ENCODE data around the gene ETV6.

Gene ETV6

DNA sequence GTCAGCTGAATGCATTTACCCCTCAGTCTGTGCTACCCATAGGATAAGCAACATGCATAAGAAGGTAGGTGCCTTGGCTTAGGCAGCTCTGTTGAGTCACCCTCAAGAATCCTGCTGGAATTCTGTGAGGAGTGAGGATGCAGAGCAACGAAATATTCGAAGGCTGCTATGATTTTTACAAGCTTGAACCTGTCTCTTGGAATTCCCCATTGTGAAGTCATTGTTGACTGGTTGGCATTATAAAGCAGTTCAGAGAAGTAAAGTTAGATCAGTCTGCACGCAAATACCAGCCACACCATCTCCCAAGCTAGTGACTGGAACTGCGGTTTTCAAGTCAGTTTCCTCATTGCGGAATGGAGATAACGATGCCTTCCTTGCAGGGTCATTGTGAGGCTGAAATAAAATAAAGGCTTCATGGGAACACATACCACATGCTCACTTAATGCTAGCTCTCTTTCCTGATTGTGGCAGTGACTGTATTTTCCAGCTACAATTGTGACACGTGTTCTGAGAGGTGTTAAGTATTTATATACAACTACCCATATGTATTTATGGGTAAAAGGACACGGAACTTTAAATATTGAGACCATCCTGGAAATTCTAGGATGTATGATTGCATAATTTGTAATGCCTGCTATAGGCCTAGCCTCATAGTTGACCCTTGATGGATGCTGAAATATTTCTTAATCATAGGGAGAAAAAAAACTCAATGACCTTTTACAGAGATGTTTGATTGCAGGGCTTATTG lies 96.7 kb downstream of the ETV6 start:
- DNase-seq: no peak

DNA sequence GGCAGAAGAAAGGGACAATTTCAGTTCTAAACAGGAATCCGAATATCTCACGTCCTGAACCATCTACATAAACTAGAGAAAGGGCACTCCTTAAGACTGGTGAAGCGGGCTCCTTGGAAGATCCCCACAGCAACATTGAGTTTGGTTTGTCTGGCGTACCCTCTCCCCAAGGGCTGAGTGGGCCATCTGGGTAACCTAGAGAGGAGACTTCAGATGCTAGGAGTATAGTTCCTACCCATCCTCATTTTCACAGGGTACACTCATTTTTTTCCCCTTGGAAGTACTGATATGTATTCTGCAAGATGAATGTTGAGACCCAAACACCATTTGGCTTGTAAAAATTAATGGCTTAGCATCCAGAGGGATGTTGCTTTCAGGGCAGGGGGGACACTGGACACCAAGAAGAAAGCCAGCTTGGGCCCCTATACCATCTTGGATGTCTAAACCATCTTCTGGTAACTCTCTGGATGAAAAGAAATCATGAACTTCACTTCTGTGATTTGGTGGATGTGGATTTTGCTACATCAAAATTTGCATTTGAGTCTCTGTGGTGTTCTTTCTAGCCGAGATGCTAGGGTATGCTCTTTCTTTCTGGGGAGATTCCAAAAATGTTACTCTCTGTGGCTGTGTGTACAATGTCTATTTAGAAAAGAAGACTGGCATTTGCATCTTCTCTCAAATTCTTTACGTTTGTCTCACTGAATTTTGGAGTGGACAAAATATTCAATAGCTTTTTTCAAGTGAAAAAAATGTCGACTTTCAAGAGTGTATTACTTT lies 97.7 kb downstream of the ETV6 start:
- no peak for DNase-seq

DNA sequence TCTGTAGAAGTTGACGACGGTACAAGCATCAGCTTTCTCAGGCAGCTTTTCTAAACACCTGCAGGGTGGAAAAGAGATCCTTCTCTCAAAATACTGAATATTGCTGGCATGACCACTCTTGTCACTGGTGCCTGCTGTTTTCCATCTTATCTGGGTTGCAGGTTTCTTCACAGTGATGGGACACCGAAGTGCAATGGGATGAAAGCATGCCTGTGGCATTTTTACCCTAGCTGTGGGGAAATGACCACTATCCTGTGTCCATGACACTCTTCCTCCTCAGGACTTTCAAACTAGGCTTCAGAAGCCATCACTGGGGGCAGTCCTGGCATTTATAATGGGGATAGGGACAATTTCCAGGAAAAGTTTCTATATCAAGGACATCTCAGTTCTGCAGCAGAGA lies 98.5 kb downstream of the ETV6 start:
- no peak for DNase-seq

DNA sequence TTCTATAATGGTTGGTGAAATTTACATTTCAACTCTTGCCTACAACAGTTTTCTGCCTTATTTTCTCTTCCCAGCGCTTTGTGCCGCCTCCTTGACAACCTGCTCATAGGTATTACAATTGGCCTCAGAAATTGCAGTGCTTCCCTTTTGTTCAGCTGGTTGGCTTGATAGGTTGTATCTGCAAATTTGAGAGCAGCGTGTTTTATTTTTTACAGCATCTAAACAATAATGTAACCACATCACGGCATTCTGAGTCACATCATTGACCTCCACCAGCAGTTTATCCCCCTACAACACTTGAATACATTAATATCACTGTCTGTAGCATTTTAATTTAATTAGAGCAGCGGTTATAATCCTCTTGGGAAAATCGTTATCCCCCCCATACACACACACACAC lies 99.4 kb downstream of the ETV6 start:
- no peak for DNase-seq

DNA sequence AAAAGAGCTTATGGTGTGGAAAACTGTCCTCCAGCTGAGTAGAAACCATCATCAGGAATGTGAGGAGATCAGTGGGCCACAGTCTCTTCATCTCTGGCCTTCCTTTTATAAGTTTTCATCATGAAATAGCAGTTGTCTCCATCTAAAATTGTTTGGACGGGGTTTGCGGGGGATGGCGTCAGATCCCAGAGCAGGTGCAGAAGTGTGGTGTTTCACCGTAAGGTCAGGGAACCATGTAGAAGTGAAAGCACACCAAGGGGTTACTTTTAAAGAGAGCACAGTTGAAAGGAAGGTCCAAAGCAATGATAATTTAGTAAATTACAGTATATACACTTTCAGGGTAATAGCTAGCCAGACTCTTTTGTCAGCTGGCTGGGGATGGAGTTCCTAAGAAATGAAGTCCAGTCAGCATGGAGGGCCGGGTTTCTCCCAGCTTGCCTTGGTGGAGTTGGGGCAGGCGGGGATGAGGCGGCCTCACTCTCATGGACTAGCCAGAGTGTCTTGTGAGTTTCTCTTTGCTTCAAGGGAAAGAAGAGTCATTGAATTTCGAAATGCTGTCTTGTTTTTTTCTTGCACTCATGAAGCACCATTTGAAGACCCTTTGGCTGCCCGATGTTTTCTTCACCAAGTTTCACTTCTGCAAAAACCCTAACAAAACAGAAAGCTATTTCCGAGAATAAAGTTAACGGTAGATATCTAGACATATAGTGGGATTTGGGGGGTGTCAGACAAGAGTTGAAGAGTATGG lies 100.6 kb downstream of the ETV6 start:
- DNase-seq: no peak

DNA sequence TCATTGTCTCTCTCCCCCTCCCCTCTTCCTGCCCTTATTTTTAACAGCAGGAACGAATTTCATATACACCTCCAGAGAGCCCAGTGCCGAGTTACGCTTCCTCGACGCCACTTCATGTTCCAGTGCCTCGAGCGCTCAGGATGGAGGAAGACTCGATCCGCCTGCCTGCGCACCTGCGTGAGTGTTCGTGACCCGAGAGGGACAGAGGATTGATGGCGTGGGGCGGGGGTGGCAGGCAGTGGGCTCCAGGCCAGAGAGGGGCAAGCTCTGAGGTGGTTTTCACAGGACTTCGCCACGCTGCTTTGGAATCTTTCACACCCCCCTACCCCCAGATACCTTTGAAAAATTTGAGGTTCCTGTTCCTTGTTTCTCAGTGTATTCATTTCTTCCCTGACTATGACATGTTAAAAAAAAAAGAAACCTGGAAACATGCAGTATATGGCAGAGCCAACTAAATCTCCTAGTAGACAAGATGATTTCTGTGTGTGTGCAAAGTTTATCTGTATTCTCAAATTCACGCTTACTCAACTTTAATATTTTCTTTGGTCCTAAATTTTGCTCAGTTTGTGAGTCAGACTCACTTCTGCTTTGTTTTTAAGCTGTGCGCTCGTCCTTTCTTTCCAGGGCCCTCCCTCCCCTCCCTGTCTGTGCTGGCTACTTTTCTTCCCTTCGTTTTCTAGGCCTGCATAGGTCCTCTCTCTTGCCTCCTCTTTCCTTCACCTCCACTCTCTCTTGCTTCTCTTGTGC lies 103.1 kb downstream of the ETV6 start:
- no peak for DNase-seq

DNA sequence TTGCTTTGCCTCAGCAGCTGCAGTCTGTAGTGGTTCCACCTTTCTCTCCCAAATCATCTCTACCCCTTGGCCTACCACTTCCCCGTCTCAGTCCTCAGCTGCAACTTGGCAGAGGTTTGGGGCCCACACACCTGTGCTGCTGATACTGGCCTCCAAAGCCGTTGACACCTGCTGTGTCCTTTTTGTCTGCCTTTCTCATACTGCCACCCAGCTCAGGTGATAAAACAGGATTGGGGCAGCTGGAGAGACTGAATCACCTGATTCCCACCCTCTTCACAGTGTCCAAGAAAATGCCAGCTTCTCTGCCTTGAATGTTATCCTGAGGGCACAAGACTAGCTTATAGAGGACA lies 103.7 kb downstream of the ETV6 start:
- no peak for DNase-seq

DNA sequence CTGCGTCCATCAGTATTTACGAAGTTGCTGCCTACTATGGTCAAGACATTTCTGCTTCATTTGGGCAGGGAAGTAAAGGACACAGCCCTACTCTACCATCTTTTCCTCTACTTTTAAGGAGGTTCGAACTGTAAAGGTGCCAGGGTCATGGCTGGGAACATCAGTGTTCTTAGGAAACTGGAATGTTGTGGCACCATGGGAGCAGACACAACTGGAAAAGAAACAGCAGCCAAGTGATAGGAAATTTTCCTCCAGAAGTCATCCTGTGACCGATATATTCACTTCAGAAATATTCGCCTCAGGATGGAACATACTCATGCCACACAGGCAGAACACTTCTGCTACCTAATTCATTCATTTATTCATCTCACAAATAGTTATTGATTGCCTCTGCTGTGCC lies 104.4 kb downstream of the ETV6 start:
- no peak for DNase-seq

DNA sequence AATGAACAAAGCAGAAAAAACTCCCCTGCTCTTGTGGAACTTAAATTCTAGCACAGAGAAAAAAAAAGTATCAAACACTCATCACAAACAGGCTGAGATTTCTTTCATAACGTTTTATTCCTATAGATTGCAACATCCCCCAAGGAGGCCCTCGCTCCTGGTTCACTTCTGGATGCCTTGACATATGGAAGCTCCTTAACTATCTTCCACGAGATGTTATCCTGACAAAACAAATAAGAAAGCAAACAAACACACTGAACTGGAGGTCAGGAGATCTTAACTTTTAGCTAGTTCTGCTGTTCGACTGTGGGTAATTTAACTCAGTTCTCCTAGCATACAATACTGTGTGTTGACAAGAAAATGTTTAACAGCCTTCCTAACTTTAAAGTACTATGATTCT lies 104.8 kb downstream of the ETV6 start:
- no peak for DNase-seq

DNA sequence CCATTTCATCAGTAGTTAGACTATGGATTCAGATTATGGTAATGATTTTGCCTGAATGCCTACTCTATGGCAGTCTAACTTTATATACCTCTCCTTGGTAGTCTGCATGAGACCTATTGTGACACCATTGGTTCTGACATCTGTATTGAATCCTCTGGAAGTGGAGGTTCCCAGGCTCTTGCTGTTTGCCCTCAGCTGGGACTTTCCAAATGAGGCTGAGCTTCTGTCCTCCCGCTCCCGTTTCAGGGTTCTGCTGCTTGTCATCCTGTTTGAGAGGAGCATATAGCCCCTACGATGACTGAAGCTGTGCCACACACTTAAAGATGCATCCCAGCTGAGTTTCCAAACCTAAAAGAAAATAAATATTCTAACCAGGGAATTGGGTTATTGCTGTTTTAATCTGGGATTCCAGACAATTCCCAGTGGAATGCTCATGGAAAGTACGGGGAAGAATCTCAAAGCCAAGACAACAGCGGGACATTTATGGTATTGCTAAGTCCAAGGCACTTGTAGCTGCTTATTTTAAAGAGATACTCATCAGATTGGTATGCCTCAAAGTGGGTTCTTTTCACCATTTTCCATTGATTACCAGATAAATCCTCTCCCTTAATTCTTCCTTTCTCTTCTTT lies 105.9 kb downstream of the ETV6 start:
- no peak for DNase-seq

DNA sequence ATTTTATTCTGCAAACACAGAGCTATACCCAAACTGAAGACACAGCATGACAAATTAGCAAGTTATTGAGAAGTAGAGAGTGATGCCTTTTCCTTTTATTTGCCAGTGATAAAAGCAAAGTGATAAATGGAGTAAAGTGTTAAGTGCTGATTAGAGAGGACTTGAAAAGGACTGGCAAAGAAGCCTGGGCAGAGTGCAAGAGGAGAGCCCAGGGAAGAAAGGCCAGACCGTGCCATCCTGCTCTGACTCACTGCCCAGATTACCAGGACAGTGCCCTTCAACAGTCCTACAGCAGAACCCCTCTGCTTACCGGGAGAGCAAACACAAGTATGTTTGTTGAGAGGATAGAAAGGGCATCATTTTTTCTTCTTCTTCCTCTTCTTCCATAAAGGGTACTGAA lies 106.5 kb downstream of the ETV6 start:
- no peak for DNase-seq

DNA sequence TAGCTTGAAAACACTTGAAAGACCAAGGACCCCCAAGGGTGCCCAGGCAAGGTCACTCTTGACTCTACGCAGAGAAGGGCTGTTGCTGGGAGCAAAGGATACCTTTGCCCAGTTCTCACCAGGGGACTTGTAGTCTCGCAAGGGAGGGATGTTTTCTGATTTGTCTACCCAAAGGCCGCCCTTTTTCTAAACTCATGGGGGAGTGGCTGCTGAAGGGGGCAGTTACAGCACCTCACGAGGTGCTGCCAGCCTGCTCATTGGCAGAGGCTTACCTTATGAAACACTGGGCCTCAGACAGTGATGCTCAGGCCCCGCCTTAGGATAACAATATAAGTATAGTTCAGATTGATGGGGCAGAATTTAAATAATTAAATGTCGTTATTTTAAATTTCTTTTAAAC lies 107.0 kb downstream of the ETV6 start:
- no peak for DNase-seq

DNA sequence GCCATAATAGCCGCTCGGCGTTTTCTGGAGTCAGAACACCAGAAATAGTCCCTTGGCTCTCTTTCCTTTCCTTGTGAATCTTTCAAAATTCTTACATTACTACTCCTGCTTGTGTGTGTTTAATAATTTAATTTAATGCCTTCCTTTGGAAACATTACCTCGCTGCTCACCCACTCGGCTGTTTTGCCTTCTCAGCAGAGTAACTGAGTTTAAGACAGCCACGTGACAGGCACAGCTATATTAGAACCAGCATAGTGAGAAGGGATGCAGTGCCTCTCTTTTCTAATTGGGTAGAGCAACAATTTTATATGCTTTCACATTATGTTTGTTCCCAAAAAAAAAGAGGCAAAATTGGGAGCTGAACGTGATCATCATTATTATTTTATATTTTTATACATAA lies 107.6 kb downstream of the ETV6 start:
- no peak for DNase-seq

DNA sequence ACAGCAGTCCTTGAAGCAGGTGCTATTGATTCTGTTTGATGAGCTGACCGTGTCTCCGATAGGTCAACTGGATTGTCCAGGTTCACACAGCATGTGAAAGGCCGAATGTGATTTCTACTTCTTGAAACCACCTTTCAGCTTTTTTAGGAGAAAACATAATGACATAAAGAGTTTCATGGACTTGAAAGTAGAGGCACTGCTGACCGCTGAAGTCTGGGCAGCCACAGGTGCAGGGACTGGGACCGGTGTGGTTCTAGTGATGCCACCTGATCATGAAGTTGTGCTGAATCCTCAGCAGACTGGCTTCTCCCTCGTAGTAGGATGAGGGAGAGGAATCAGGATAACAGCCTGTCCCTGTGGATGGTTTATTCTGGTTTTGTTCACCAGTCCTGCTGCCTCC lies 108.1 kb downstream of the ETV6 start:
- DNase-seq: no peak

DNA sequence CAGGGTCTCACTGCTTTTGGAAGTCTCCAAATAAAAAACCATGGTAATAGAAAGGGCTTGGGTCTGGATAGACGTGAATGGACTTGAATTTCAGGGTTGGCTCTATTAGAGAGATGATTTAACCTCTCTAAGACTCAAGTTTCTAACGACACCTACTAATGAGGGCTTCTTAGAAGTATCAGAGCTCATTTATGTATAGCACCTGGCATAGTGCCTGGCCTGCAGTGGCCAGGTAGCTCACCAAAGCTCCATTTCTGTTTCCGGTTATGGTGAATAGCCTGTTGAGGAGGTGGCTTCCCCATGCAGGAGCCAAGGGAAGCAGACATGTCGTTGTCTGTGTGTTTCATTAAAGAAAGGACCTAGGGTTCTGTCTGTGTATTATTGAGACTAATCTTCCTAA lies 108.6 kb downstream of the ETV6 start:
- DNase-seq: no peak

DNA sequence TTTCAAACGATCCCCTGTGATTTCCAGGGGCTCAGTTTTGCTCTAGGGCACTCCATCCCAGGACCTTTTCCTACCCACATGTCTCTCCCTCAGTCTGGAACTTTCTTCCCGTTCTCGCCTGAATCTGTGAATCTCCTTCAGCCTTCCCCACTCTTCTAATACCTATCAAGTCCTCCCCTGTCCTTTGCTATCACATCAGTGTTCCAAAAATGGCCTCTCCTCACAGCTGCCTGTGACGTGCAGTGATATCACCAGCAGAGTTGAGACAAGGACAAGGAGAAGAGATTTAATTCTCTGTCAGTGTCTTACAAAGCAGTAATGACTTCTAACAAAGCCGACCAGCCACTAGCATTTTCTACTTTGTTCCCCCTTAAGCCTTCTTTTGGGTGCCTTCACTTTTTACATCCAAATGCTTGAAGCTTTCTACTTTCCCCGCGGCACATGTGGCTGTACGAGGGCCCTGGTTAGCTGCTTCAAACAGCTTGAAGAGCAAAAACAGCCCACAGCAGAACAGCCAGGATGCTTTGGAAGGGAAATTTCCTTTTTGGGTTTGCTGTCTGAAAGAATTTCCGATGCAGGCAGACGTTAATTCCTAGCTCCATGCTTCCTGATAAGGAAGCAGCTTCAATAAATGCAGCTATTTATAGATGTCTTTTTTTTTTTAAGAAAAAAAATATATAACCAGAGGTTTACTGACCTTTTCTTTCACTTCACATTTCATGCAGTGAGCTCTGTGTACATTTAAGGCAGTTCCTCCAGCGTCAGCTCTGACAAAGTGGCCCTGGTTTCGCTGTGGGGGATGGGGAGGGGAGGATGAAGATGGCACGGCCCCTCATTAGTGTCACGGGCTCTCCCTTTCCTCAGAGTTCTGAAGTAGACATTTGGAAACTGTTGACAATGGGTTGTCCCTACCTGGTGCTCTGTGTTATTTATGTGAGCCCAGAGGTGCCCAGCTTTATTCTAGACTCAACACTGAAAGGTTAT lies 109.3 kb downstream of the ETV6 start:
- DNase-seq: no peak

DNA sequence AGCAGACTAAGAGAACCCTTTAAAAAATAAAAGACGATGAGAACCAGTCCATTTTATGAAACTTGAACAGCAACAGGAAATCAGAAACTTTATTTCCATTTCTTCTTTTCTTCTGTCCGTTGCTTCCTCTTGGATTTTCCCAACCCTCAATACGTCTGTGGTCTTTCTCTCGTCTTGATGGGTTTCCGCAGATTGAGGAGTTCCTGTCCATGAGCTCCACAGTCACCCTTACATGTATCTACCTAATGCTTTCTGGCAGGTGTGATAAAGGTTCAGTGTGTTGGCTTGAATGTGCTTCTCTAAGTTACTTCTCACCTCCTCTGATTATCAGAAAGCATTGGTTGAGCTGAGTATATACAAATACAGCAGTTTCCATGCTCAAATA lies 110.0 kb downstream of the ETV6 start:
- DNase-seq: no peak

DNA sequence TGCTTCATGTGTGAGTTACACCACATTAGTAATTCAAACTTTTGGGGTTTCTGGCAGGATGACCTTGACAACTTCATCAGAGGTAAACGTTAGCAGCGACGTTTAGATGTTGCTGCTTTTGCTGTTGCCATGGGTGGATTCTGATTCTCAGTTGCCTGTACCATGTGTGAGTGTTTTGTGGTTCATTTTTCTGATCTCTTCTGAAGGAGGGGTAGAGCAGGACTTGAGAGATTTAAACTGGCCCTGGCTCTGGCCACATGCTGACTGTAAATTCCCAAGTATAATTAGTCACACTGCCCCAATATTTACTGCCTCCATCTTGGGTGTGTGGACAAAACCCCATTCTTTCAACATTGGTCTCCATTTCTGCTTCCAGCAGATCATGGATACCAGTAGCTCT lies 110.4 kb downstream of the ETV6 start:
- no peak for DNase-seq

DNA sequence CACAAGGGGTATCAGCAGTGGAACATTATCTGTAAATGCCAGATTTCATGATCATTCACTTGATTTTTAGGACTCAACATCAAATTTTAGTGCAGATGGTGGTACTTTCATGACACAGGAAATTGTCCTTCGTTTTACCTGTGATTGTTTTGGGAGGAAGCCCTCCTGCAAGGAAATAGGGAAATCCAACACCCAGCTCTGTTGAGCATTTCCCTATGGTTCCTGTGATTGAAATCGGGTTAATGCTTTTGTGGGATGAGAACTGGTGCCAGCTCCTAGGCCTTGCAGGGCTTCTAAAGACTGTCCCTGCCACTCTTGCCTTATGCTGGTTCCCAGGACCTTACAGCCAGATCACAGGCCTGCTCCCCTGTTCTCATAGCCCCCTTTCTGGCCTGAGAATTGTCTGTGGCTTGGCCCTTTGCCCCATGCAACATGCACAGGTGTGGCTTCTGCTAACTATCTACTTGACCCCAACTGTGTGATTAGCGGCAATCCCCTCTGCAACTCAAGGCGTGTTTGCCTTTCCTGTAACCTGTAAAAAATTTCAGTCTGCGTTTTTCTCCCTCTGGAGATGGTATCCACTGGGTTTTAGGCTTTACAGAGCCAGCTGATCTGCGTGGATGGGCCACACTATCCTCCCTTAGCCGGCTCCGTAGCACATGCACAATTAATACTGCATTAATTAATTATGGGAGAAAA lies 112.5 kb downstream of the ETV6 start:
- no peak for DNase-seq

DNA sequence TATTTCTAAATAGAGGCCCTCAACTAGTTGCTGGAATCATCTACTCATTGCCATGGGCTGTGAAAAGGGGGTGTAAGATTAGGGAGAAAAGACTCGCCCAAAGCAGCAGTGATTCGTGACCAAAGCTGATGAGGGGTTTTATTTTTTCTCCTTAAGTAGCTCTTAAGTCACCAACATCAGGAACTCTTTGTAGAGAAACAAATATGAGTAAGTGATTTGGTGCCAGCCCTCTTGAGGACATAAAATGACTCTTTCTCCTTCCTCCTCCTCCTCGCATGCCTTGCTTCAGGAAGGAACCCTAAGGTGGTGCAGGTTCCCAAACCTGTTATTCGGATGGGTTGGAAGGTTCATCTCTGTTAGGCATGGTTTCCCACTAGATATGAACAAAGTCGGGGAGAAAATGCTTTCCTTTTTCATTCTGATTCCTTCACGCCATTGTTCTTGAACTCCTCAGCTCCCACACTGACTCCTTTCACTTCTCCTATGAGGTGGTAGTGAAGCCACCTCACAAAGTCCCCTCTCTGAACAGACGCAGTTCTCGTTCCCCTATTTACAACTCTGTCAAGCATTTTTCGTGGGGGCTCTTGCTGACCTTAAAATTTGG lies 113.4 kb downstream of the ETV6 start:
- no peak for DNase-seq

Data from activated CD4-positive, alpha-beta T cell treated with anti-CD3 and anti-CD28 coated beads, Interleukin-2, amount 50 U/mL, for 4 hours (primary cell).